Thyroid gland (tissue), 4 donors: Measurements from ENCODE around the gene RNASET2.

Experiments used
- CTCF ChIP-seq, 6 experiments: fragments of 200-600 bp in 3 of 6; fragments of 450-650 bp in 3 of 6; sonication (generic) in 3 of 6; IDR thresholded peaks; one replicate each; pipeline ENCODE4 v1.5.1; 2016 to 2019; ENCODE audit warnings: antibody characterized with exemption in 6 of 6, mild to moderate bottlenecking in 2 of 6, inconsistent platforms in 1 of 6, moderate library complexity in 1 of 6
- POLR2A ChIP-seq, 2 donors: fragments of 450-650 bp; IDR thresholded peaks; one replicate each; pipeline ENCODE4 v1.6.1; 2017; ENCODE audit warnings: antibody characterized with exemption in 2 of 2, mild to moderate bottlenecking in 2 of 2, moderate library complexity in 1 of 2

GRCh38 chr6:166997768-166998255 is 41.5 kb upstream of the RNASET2 start:
- TF ChIP-seq POLR2A (IDR thresholded peaks at IDR 0.05) (no peak), CTCF (IDR thresholded peaks at IDR 0.05) (peak in 5 of 6 experiments; percentile 34 to 67 (median 61))
